ENCODE results near the gene AKR1B1. TPM values are rescaled to one million over a fixed set of nuclear protein-coding genes. Genes with fewer than 3 reads are reported as not detected.

AKR1B1 gene
- total and polyA plus RNA-seq, 9 of the 15 experiments (the other 6 are each of a cell fraction or from before 2014, with no cell fraction given): 2.0 to 10.6 (median 6.2) TPM

DNA sequence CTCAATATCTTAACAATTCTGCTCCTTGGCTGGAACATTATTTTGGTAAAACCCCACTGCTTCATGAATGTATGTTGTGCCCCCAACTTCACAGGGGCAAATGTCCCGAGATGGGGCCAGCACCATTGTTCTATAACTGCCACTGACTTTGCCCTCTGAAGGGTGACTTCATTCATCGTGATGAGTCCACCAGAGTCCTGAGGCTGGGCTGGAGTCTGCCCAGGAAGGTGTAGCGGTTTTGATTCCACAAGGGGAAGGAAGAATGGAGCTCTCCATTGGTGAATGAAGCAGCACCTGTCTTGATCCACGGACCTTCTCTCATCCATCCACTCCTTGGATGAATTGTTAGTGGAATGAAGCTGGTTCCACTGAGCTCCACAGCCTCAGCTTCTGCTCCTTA, 18.4 kb downstream of the AKR1B1 start:
- Histone ChIP-seq H3K79me2 (ENCODE audit: control insufficient read depth, insufficient read depth, low read length) (no peaks in the 10 kb centered on the region), H3K9me3 (replicated peaks; ENCODE audit: control insufficient read depth, insufficient read depth, low read depth, low read length) (no peaks in the 10 kb centered on the region), H3K27me3 (ENCODE audit: control insufficient read depth in 2 of 2, insufficient read depth in 2 of 2, low read length in 2 of 2) (peaks cover 19 to 24% of the 10 kb centered on the region in 2 experiments; a peak in 4 of 5 replicates), H3K9ac (ENCODE audit: insufficient read depth in 1 of 2, low read depth in 2 of 2, low read length in 2 of 2) (no peak overlapping the region), H3K9me1 (ENCODE audit: control insufficient read depth, insufficient read depth, low read length) (no peaks in the 10 kb centered on the region), H3K4me1 (replicated peaks in 1 of 2; ENCODE audit: control insufficient read depth in 2 of 2, insufficient read depth in 2 of 2, low read length in 2 of 2) (peaks cover 0 to 3% of the 10 kb centered on the region in 2 experiments; a peak in 2 of 5 replicates), H3K36me3 (ENCODE audit: control insufficient read depth, insufficient read depth, low read length) (no peaks in the 10 kb centered on the region), H3K4me3 (no peak overlapping the region), H3K27ac (ENCODE audit: extremely low read depth, low read depth, low read length) (no peak overlapping the region), H4K20me1 (replicated peaks; ENCODE audit: control insufficient read depth, insufficient read depth, low read length) (no peaks in the 10 kb centered on the region), H2AFZ (ENCODE audit: low read depth, low read length) (no peak overlapping the region), H3K4me2 (ENCODE audit: insufficient read depth, low read length) (no peak overlapping the region)
- POLR2A ChIA-PET: interaction anchor here (0.6 kb wide), 1 partner anchor 525 kb away, joined by 3 read pairs; no protein-coding TSS in a partner anchor
- CTCF ChIA-PET (ENCODE audit: low intra/inter-chr PET ratio): no interaction called here
- in situ Hi-C loops (cut with MboI): loop anchor here (5.0 to 10.0 kb wide), 2 partner anchors 172 to 504 kb away; no protein-coding TSS in a partner anchor
- WGBS (ENCODE audit: insufficient coverage, low coverage, missing lambda C conversion rate): 4% methylated on average over 4 of the region's 4 CpGs
- FAIRE-seq: no peak
- no TSS peak for BruUV-seq (replicated peaks)
- no peak for DNase-seq (ENCODE audit: extremely low read depth in 1 of 4, low spot score in 3 of 4)
- intact Hi-C loops (cut with micrococcal nuclease): no loop called here
- no peak for ATAC-seq
- no peak for TF ChIP-seq E2F5 (CRISPR knock-in tag; IDR thresholded peaks at IDR 0.05)
- no peak for TF ChIP-seq SMARCA5 (IDR thresholded peaks at IDR 0.05)

GRCh38 chr7:134440067-134440466, 18.8 kb downstream of the AKR1B1 start:
- H3K4me3 ChIP-seq: no peak overlapping the region
- POLR2A ChIA-PET: no interaction called here
- no TSS peak for BruUV-seq (replicated peaks)
- no peak overlapping the region for H3K27ac ChIP-seq (ENCODE audit: extremely low read depth, low read depth, low read length)
- no peaks in the 10 kb centered on the region for H3K9me3 ChIP-seq (replicated peaks; ENCODE audit: control insufficient read depth, insufficient read depth, low read depth, low read length)
- H3K9ac ChIP-seq (ENCODE audit: insufficient read depth in 1 of 2, low read depth in 2 of 2, low read length in 2 of 2): no peak overlapping the region
- FAIRE-seq (no peak), ATAC-seq (no peak), DNase-seq (ENCODE audit: extremely low read depth in 1 of 4, low spot score in 3 of 4) (no peak)
- no peak overlapping the region for H2AFZ ChIP-seq (ENCODE audit: low read depth, low read length)
- peaks cover 19 to 24% of the 10 kb centered on the region in 2 experiments; a peak in 4 of 5 replicates for H3K27me3 ChIP-seq (ENCODE audit: control insufficient read depth in 2 of 2, insufficient read depth in 2 of 2, low read length in 2 of 2)
- H3K36me3 ChIP-seq (ENCODE audit: control insufficient read depth, insufficient read depth, low read length): no peaks in the 10 kb centered on the region
- H3K4me1 ChIP-seq (replicated peaks in 1 of 2; ENCODE audit: control insufficient read depth in 2 of 2, insufficient read depth in 2 of 2, low read length in 2 of 2): peaks cover 0 to 3% of the 10 kb centered on the region in 2 experiments; a peak in 2 of 5 replicates
- no peaks in the 10 kb centered on the region for H3K79me2 ChIP-seq (ENCODE audit: control insufficient read depth, insufficient read depth, low read length)
- intact Hi-C loops (cut with micrococcal nuclease) (no loop called here), in situ Hi-C loops (cut with MboI) (loop anchor here (5.0 to 10.0 kb wide), 2 partner anchors 172 to 505 kb away; no protein-coding TSS in a partner anchor)
- CTCF ChIA-PET (ENCODE audit: low intra/inter-chr PET ratio): no interaction called here
- H3K4me2 ChIP-seq (ENCODE audit: insufficient read depth, low read length): no peak overlapping the region
- no peaks in the 10 kb centered on the region for H3K9me1 ChIP-seq (ENCODE audit: control insufficient read depth, insufficient read depth, low read length)
- 3% methylated on average over 8 of the region's 8 CpGs for WGBS (ENCODE audit: insufficient coverage, low coverage, missing lambda C conversion rate)
- TF ChIP-seq ZZZ3 (IDR thresholded peaks at IDR 0.05): no peak
- no peak for TF ChIP-seq ZNF175 (CRISPR knock-in tag; IDR thresholded peaks at IDR 0.05; ENCODE audit: low read depth)
- no peak for TF ChIP-seq ZNF143 (CRISPR knock-in tag; IDR thresholded peaks at IDR 0.05)
- no peak for TF ChIP-seq CBX2 (IDR thresholded peaks at IDR 0.05; ENCODE audit: insufficient read depth, low read length, poor library complexity, severe bottlenecking)
- TF ChIP-seq HNRNPL (IDR thresholded peaks at IDR 0.05; ENCODE audit: low read depth, low read length): no peak
- TF ChIP-seq STAG1 (CRISPR knock-in tag; IDR thresholded peaks at IDR 0.05; ENCODE audit: borderline replicate concordance): no peak
- TF ChIP-seq EGR1 (conservative IDR thresholded peaks at IDR 0.05): no peak
- no peak for TF ChIP-seq ZNF354B (CRISPR knock-in tag; IDR thresholded peaks at IDR 0.05)
- TF ChIP-seq ZNF436 (CRISPR knock-in tag; IDR thresholded peaks at IDR 0.05): no peak
- no peak for TF ChIP-seq SMAD4 (CRISPR knock-in tag; conservative IDR thresholded peaks at IDR 0.05)
- TF ChIP-seq, protein P1, sequence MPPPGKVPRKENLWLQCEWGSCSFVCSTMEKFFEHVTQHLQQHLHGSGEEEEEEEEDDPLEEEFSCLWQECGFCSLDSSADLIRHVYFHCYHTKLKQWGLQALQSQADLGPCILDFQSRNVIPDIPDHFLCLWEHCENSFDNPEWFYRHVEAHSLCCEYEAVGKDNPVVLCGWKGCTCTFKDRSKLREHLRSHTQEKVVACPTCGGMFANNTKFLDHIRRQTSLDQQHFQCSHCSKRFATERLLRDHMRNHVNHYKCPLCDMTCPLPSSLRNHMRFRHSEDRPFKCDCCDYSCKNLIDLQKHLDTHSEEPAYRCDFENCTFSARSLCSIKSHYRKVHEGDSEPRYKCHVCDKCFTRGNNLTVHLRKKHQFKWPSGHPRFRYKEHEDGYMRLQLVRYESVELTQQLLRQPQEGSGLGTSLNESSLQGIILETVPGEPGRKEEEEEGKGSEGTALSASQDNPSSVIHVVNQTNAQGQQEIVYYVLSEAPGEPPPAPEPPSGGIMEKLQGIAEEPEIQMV (tag; conservative IDR thresholded peaks at IDR 0.05; ENCODE audit: low read depth): no peak
- no peak for TF ChIP-seq HNRNPUL1 (IDR thresholded peaks at IDR 0.05; ENCODE audit: low read length)
- H4K20me1 ChIP-seq (replicated peaks; ENCODE audit: control insufficient read depth, insufficient read depth, low read length): no peaks in the 10 kb centered on the region
